ENCODE results near the gene CCBE1.
"Not testable (repeated sequence)": the region's sequence is repeated elsewhere in the genome, so short reads cannot be mapped to it uniquely, and the experiment has no call there.

The CCBE1 gene

DNA sequence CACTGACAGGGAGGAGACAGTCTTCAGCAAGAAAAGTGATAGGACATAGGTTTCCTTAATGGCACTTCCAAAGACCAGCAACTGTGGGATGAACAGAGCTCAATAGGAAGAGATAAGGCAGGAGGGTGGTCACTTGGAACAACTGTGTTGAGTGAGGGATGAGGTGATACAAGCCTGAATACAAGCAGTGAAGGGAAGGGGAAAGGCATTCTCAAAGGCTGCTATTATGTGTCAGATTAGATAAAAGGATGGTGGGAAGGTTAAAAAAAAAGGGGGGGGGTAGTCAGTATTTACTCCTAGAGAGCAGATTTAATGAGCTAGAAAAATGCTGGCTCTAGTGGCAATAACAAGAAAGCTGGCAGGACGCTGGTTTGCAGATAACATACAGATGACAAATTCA lies 25.7 kb downstream of the CCBE1 start:
- TF ChIP-seq, protein P1, sequence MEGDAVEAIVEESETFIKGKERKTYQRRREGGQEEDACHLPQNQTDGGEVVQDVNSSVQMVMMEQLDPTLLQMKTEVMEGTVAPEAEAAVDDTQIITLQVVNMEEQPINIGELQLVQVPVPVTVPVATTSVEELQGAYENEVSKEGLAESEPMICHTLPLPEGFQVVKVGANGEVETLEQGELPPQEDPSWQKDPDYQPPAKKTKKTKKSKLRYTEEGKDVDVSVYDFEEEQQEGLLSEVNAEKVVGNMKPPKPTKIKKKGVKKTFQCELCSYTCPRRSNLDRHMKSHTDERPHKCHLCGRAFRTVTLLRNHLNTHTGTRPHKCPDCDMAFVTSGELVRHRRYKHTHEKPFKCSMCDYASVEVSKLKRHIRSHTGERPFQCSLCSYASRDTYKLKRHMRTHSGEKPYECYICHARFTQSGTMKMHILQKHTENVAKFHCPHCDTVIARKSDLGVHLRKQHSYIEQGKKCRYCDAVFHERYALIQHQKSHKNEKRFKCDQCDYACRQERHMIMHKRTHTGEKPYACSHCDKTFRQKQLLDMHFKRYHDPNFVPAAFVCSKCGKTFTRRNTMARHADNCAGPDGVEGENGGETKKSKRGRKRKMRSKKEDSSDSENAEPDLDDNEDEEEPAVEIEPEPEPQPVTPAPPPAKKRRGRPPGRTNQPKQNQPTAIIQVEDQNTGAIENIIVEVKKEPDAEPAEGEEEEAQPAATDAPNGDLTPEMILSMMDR (IDR thresholded peaks at IDR 0.05; ENCODE audit: insufficient read depth, low read length, missing control alignments): no peak
- DNase-seq (ENCODE audit: low read depth, low spot score): no peak
- H3K4me3 ChIP-seq (ENCODE audit: low read depth, low read length): no peak overlapping the region
- ChIA-PET CTCF (interaction anchor here (1.6 to 6.9 kb wide), 4 partner anchors 13 to 152 kb away, joined by 3 to 36 read pairs (median 20); partner anchors contain the start of gene CCBE1), POLR2A (no interaction called here)

DNA sequence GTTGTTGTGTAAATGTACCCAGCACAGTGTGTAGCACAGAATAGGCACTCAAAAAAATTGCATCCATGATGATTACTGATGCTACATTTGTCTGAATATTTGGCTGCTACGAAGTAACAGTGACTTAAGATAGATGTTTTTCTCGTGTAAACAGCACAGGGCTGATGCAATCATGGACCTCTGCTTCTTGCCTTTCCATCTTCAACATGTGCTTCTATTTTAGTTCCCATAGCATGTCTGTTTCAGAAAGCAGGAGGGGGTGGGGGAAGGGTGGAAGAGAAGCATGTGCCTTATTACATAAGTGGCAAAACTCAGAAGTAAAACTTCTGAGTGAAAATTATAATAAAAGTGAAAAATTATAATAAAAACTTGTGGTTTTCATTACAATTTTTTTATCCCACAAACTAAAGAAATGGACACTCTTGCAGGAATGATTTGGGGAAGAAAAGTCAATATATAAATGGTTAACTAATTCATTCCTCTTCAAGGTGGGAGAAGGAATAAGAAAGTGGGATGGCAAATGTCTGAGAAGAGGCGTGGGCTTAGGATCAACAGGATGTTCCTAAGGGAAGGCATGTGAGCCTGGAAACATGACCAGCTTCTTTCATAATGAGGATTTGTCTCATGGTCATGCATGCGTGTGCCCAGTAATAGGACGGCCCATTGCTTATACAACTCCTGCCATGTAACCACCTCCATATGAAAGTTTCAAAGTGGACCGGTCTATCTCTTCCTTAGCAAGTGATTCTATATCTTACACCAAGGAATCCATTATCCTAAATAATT lies 27.2 kb downstream of the CCBE1 start:
- no peak for DNase-seq (ENCODE audit: low read depth, low spot score)
- POLR2A ChIA-PET: no interaction called here
- CTCF ChIA-PET: interaction anchor here (1.1 to 6.9 kb wide), 5 partner anchors 15 to 153 kb away, joined by 3 to 36 read pairs (median 29); partner anchors contain the start of gene CCBE1
- TF ChIP-seq, protein P1 (IDR thresholded peaks at IDR 0.05; ENCODE audit: insufficient read depth, low read length, missing control alignments): no peak
- H3K4me3 ChIP-seq (ENCODE audit: low read depth, low read length): no peak overlapping the region

DNA sequence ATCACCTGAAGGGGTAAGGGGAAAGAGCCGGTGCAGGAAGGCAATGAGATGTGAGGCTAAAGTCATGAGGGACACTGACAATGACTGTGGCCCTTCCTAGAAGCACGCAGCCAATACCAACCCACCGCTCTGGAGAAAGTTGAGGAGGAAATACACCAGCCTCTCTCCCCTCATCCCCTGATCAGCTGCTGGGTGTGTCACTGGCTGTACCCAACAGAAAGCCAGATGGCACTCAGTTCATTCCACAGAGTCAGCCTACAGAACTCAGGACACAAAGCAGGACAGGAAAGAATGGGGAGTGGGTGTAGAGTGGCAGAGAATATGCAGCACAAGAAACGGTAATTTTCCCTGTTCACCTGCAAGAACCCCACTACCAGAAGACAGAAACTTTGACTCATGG lies 29.7 kb downstream of the CCBE1 start:
- no peak overlapping the region for H3K4me3 ChIP-seq (ENCODE audit: low read depth, low read length)
- POLR2A ChIA-PET: no interaction called here
- TF ChIP-seq, protein P1 (IDR thresholded peaks at IDR 0.05; ENCODE audit: insufficient read depth, low read length, missing control alignments): no peak
- no peak for DNase-seq (ENCODE audit: low read depth, low spot score)
- CTCF ChIA-PET: interaction anchor here (0.7 to 6.9 kb wide), 5 partner anchors 8 to 156 kb away, joined by 3 to 36 read pairs (median 3); partner anchors contain the start of gene CCBE1

DNA sequence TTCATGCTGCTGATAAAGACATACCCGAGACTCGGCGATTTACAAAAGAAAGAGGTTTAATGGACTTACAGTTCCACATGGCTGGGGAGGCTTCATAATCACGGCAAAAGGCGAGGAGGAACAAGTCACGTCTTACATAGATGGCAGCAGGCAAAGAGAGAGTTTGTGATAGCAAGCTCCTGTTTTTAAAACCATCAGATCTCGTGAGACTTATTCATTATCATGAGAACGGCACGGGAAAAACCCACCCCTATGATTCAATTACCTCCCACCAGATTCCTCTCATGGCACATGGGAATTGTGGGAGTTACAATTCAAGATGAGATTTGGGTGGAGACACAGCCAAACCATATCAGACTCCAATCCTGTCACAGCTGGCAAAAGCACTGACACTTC lies 31.2 kb downstream of the CCBE1 start:
- ChIA-PET CTCF (interaction anchor here (0.8 to 6.5 kb wide), 2 partner anchors 31 to 34 kb away, joined by 3 to 32 read pairs; partner anchors contain the start of gene CCBE1), POLR2A (interaction anchor here (0.6 kb wide), 1 partner anchor 212 kb away, joined by 4 read pairs; no protein-coding TSS in a partner anchor)
- DNase-seq (ENCODE audit: low read depth, low spot score): not testable (repeated sequence)
- peak overlapping the region; percentile 31; the same call in 1 of the 2 replicates for H3K4me3 ChIP-seq (ENCODE audit: low read depth, low read length)

DNA sequence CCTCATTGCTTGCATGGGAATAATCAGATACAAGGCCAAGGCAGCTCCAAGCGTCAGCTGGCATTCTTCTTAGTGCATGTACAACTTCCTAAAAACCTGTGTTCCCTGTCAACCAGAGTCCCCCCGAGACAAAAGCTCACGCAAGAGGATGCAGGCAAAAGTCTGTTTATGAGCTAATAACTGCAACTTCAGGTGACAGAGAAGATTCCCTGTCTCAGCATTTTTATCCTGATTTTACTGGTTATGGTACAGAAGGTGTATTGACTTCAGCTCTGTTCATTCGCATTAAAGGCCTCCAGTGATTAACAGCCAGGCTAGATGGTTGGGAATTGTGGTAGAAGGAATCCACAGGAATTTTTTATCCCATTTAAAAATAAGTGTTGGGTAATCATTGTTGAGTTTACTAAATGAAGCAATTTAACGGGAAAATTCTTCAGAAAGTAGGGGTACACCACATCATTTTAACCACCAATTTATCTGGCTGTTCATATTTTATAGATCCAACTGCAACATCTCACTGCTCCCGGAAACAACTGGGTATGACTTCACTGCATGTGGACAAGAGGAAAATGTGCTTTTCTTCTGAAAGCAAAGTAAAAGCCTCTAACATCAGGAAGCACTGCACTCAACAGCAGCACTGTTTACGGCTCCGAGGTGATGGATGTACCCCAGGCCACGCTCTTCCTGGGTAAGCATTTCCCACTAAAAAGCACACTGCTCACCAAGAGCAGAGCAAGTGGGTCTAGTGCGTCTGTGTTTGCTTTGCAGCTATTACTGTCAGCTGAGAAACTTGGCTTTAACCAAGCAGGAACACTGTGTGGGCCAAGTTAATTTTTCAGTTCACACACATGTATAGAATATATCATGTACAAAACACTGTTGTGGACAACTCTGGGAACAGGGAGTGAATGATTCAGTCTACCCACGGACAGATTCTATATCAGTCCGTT lies 31.9 kb downstream of the CCBE1 start:
- TF ChIP-seq, protein P1 (IDR thresholded peaks at IDR 0.05; ENCODE audit: insufficient read depth, low read length, missing control alignments): no peak
- ChIA-PET POLR2A (interaction anchor here (0.6 kb wide), 1 partner anchor 213 kb away, joined by 4 read pairs; no protein-coding TSS in a partner anchor), CTCF (interaction anchor here (0.8 to 6.5 kb wide), 3 partner anchors 32 to 34 kb away, joined by 3 to 32 read pairs (median 4); partner anchors contain the start of gene CCBE1)
- no peak for DNase-seq (ENCODE audit: low read depth, low spot score)
- peak overlapping the region; percentile 31 for H3K4me3 ChIP-seq (ENCODE audit: low read depth, low read length)

DNA sequence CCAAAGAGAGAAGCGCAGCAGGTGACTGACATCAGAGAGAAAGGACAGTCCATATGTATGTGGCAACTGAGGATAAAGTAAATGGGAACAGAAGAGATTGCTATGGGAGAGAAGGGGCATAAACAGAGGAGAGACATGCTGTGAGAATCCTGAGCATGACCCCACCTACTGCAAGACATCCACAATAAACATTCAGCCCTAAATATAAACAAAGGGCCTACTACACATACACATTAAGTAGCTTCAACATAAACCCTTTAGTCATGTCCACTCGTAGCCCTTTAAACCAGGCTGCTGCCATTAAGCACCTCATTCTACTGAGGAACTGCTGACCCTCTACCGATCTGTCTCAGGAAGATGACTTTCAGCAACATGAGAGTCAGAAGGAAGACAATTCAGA lies 32.9 kb downstream of the CCBE1 start:
- ChIA-PET CTCF (interaction anchor here (1.5 to 6.5 kb wide), 2 partner anchors 33 kb away, joined by 4 to 32 read pairs; partner anchors contain the start of gene CCBE1), POLR2A (no interaction called here)

More for the DNA sequence above, 32.9 kb downstream of the CCBE1 start:
- DNase-seq (ENCODE audit: low read depth, low spot score): no peak
- no peak overlapping the region for H3K4me3 ChIP-seq (ENCODE audit: low read depth, low read length)
- TF ChIP-seq, protein P1 (IDR thresholded peaks at IDR 0.05; ENCODE audit: insufficient read depth, low read length, missing control alignments): no peak

Data from AG04449 (cell line).